ENCODE results near the gene GDF3. TPM values are rescaled to one million over a fixed set of nuclear protein-coding genes. Genes with fewer than 3 reads are reported as not detected.

The GDF3 gene
- total RNA-seq, 1 experiment from 2014 or later, result not detected

DNA sequence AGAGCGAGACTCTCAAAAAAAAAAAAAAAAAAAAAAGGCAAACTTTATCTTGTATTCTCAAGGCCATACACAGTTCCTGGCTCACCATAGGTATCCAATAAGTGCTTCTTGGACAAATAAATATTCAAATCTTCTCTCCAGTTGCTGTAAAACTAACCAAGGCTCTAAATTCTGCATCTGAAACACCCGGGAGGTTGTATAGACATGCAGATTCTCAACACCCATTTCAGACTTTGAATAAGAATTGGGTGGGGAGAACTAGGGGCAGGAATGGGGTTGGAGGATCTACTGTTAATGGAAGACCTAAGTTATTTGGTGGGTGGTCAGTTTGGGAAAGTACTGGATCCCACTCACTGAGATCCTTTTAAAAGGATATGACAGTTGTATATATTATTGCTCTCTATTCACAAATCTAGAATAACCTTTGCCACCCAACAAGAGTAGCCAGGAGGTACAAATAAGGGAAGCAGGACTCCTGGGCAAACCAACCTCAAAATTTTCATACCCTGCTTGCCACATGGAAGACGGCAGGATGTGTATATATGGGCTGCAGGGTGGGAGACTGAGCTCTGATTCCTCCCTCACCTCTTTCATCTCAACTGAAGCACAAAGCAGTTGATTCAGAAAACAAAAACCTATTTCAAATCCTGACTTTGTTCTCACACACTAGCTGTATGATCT is 879 bp downstream of the GDF3 start:
- CTCF ChIA-PET, result no interaction called here

DNA sequence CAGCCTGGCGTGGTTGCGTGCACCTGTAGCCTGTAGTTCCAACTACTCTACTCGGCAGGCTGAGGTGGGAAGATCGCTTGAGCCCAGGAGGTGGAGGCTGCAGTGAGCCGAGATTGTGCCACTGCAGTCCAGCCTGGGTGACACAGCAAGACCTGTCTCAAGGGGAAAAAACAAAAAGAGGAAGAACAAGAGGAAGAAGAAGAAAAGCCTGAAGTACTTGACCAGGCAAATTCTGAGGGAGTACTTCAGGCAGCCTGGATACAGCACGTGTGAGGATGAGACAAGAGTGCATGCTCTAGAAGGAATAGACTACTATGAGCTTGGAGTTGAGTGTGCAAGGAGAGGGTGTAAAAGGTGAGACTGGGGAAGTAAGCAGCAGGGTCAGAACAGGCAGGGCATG is 1.8 kb downstream of the GDF3 start:
- CTCF ChIA-PET, result no interaction called here
- no peaks in the 10 kb centered on the region for H3K36me3 Mint-ChIP-seq (ENCODE audit: insufficient read depth, unreplicated experiment)
- no peaks in the 10 kb centered on the region for H3K27me3 Mint-ChIP-seq (ENCODE audit: unreplicated experiment)
- no peaks in the 10 kb centered on the region for H3K4me1 Mint-ChIP-seq (ENCODE audit: low read depth, unreplicated experiment)
- intact Hi-C loops (cut with micrococcal nuclease; ENCODE audit: unreplicated experiment), result no loop called here
- H3K27ac Mint-ChIP-seq (ENCODE audit: unreplicated experiment), result no peak overlapping the region
- TF ChIP-seq, protein P1, sequence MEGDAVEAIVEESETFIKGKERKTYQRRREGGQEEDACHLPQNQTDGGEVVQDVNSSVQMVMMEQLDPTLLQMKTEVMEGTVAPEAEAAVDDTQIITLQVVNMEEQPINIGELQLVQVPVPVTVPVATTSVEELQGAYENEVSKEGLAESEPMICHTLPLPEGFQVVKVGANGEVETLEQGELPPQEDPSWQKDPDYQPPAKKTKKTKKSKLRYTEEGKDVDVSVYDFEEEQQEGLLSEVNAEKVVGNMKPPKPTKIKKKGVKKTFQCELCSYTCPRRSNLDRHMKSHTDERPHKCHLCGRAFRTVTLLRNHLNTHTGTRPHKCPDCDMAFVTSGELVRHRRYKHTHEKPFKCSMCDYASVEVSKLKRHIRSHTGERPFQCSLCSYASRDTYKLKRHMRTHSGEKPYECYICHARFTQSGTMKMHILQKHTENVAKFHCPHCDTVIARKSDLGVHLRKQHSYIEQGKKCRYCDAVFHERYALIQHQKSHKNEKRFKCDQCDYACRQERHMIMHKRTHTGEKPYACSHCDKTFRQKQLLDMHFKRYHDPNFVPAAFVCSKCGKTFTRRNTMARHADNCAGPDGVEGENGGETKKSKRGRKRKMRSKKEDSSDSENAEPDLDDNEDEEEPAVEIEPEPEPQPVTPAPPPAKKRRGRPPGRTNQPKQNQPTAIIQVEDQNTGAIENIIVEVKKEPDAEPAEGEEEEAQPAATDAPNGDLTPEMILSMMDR (IDR thresholded peaks at IDR 0.05; ENCODE audit: unreplicated experiment), result no peak
- no TSS peak for BruUV-seq (replicated peaks)
- no peak overlapping the region for H3K4me3 Mint-ChIP-seq (ENCODE audit: low read depth, unreplicated experiment)
- DNase-seq, result no peak
- no peaks in the 10 kb centered on the region for H3K9me3 Mint-ChIP-seq (ENCODE audit: low read depth, unreplicated experiment)

More for the DNA sequence above, 879 bp downstream of the GDF3 start:
- intact Hi-C loops (cut with micrococcal nuclease; ENCODE audit: unreplicated experiment), result no loop called here
- Mint-ChIP-seq H3K4me1 (ENCODE audit: low read depth, unreplicated experiment) (no peaks in the 10 kb centered on the region), H3K27ac (ENCODE audit: unreplicated experiment) (no peak overlapping the region), H3K9me3 (ENCODE audit: low read depth, unreplicated experiment) (no peaks in the 10 kb centered on the region), H3K4me3 (ENCODE audit: low read depth, unreplicated experiment) (no peak overlapping the region), H3K27me3 (ENCODE audit: unreplicated experiment) (no peaks in the 10 kb centered on the region), H3K36me3 (ENCODE audit: insufficient read depth, unreplicated experiment) (no peaks in the 10 kb centered on the region)
- TF ChIP-seq, protein P1 (IDR thresholded peaks at IDR 0.05; ENCODE audit: unreplicated experiment), result no peak
- BruUV-seq (replicated peaks), result no TSS peak
- DNase-seq, result no peak

DNA sequence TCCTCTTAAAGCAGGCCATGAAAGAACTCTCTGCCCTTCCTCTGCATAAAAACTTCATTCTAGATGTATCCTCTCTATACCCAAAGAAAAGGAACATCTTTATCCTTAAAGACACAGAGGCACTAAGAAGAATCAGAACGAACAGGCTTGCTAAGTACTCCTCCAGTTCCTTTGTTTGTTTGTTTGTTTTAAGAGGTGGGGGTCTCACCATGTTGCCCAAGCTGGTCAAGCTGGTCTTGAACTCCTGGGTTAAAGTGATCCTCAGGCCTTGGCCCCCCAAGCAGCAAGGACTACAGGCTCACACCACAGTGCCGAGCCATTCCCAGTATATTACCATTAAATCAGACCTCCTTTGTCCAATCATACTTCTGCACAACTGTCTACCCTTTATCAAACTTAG is 14.0 kb downstream of the GDF3 start:
- peaks cover 8% of the 10 kb centered on the region for H3K4me1 Mint-ChIP-seq (ENCODE audit: low read depth, unreplicated experiment)
- H3K27ac Mint-ChIP-seq (ENCODE audit: unreplicated experiment), result no peak overlapping the region
- CTCF ChIA-PET, result no interaction called here
- no peak for DNase-seq
- H3K9me3 Mint-ChIP-seq (ENCODE audit: low read depth, unreplicated experiment), result no peaks in the 10 kb centered on the region
- TF ChIP-seq, protein P1 (IDR thresholded peaks at IDR 0.05; ENCODE audit: unreplicated experiment), result no peak
- H3K36me3 Mint-ChIP-seq (ENCODE audit: insufficient read depth, unreplicated experiment), result no peaks in the 10 kb centered on the region
- no peak overlapping the region for H3K4me3 Mint-ChIP-seq (ENCODE audit: low read depth, unreplicated experiment)
- BruUV-seq (replicated peaks), result no TSS peak
- intact Hi-C loops (cut with micrococcal nuclease; ENCODE audit: unreplicated experiment), result no loop called here
- no peaks in the 10 kb centered on the region for H3K27me3 Mint-ChIP-seq (ENCODE audit: unreplicated experiment)

DNA sequence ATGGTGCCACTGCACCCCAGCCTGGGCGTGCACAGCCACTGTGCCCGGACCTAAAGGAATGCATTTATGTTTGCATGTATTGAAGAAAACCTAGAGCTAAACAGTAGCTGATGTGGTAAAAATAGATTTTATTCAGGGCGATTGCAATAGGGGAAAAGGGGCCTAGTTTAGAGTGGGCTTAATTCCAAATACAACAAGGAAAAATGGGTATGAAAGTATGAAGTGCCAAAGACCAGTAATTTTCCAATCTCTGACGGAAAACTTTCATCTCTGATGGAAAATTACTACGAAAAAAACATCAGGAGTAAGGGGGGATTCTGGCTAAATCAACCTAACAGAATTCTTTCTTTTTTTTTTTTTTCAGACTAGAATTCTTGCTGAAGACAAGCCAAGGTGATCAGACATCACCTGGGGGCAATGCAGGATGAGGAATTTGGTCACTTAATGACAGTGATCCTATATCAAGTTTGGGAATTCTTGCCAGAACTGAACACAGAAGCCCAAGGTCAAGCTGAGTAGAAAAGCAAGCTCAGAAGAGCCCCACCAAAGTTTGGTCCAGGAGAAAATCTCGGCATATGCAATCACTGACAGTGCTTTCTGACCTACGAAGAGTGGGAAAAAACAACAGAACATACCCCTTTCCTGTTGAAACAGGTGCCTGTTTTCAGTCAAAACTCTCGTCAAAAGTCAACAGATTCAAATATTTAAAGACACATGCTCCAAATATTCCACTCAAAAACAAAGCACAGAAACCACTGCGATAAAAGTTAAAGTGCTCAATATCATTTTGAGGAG is 16.1 kb downstream of the GDF3 start:
- H3K36me3 Mint-ChIP-seq (ENCODE audit: insufficient read depth, unreplicated experiment), result no peaks in the 10 kb centered on the region
- no peak for DNase-seq
- no peak overlapping the region for H3K27ac Mint-ChIP-seq (ENCODE audit: unreplicated experiment)
- no peaks in the 10 kb centered on the region for H3K9me3 Mint-ChIP-seq (ENCODE audit: low read depth, unreplicated experiment)
- TF ChIP-seq, protein P1 (IDR thresholded peaks at IDR 0.05; ENCODE audit: unreplicated experiment), result no peak
- BruUV-seq (replicated peaks), result no TSS peak
- CTCF ChIA-PET, result interaction anchor here (0.5 to 1.0 kb wide), 4 partner anchors 46 to 167 kb away, joined by 3 read pairs; no protein-coding TSS in a partner anchor
- intact Hi-C loops (cut with micrococcal nuclease; ENCODE audit: unreplicated experiment), result no loop called here
- no peak overlapping the region for H3K4me3 Mint-ChIP-seq (ENCODE audit: low read depth, unreplicated experiment)
- no peaks in the 10 kb centered on the region for H3K27me3 Mint-ChIP-seq (ENCODE audit: unreplicated experiment)
- peaks cover 8% of the 10 kb centered on the region for H3K4me1 Mint-ChIP-seq (ENCODE audit: low read depth, unreplicated experiment)

Data from Calu3 (cell line).